Gastroesophageal sphincter (tissue), 4 donors: ENCODE measurements around the gene CREB1. TPM values are rescaled to one million over a fixed set of nuclear protein-coding genes. Genes with fewer than 3 reads are reported as not detected.
"Not testable (repeated sequence)": the region's sequence is repeated elsewhere in the genome, so short reads cannot be mapped to it uniquely, and the experiment has no call there.

Experiments used
- ATAC-seq: fragments of 150-250 bp; one replicate; pipeline ENCODE4 v1.9.1; 2016; ENCODE audit warnings: mild to moderate bottlenecking, moderate library complexity
- H3K27ac ChIP-seq, 4 donors: fragments of 200-600 bp; sonication (generic) in 3 of 4; 1 replicate in 3 of 4; 2 replicates in 1 of 4; pipeline ENCODE4 v1.5.1; 2016 to 2019
- H3K27me3 ChIP-seq: fragments of 200-600 bp; sonication (generic); one replicate; pipeline ENCODE4 v1.5.1; 2019
- H3K36me3 ChIP-seq, 2 donors: fragments of 200-600 bp; sonication (generic); one replicate each; pipeline ENCODE4 v1.5.1; 2019; ENCODE audit warnings: control low read depth in 1 of 2
- H3K4me1 ChIP-seq, 3 donors: fragments of 200-600 bp; sonication (generic); 1 replicate in 2 of 3; 2 replicates in 1 of 3; pipeline ENCODE4 v1.5.1; 2016 to 2019; ENCODE audit warnings: control low read depth in 2 of 3
- H3K4me3 ChIP-seq, 2 donors: fragments of 200-600 bp; sonication (generic); one replicate each; pipeline ENCODE4 v1.5.1; 2019; ENCODE audit warnings: mild to moderate bottlenecking in 1 of 2, moderate library complexity in 1 of 2
- H3K9me3 ChIP-seq, 3 donors: fragments of 200-600 bp; sonication (generic); one replicate each; pipeline ENCODE4 v1.5.1; 2017 to 2019; ENCODE audit warnings: control low read depth in 2 of 3
- CTCF ChIP-seq, 4 experiments: fragments of 200-600 bp in 2 of 4; fragments of 450-650 bp in 2 of 4; sonication (generic) in 1 of 4; IDR thresholded peaks; one replicate each; pipeline ENCODE4 v1.5.1; 2017 to 2019; ENCODE audit warnings: antibody characterized with exemption in 4 of 4, mild to moderate bottlenecking in 2 of 4, moderate library complexity in 2 of 4
- EP300 ChIP-seq: sonication (generic); formaldehyde crosslinking; IDR thresholded peaks from one replicate; pipeline ENCODE4 v1.6.1; 2017; ENCODE audit warnings: antibody characterized with exemption, mild to moderate bottlenecking
- POLR2A ChIP-seq, 2 donors: fragments of 450-650 bp; IDR thresholded peaks; one replicate each; pipeline ENCODE4 v1.6.1; 2017; ENCODE audit warnings: antibody characterized with exemption in 2 of 2, mild to moderate bottlenecking in 2 of 2, moderate library complexity in 1 of 2
- POLR2AphosphoS5 ChIP-seq: sonication (generic); formaldehyde crosslinking; IDR thresholded peaks from one replicate; pipeline ENCODE4 v1.6.1; 2017; ENCODE audit warnings: antibody characterized with exemption
- WGBS, 2 donors: methylation state at CpG; one replicate each; pipeline ENCODE4 v1.1.5; 2018; ENCODE audit warnings: low coverage in 1 of 2; 5-methylcytosine and 5-hydroxymethylcytosine counted together
- total RNA-seq, 4 donors: library from RNA; depleted of rRNA; stranded (reverse); fragments of >200 nt; gene quantifications; one replicate each; pipeline ENCODE4 v1.1.0, GENCODE V29; 2016

CREB1 gene
- total RNA-seq, 4 donors from 2014 or later: 46.0 to 60.2 (median 57.5) TPM

- Histone ChIP-seq H3K27ac (no peak overlapping the region), H3K9me3 (no peaks in the 10 kb centered on the region), H3K36me3 (no peaks in the 10 kb centered on the region), H3K4me1 (no peaks in the 10 kb centered on the region), H3K4me3 (no peak overlapping the region), H3K27me3 (no peaks in the 10 kb centered on the region)
- no peak for TF ChIP-seq POLR2AphosphoS5
- no peak for TF ChIP-seq EP300
- TF ChIP-seq POLR2A (IDR thresholded peaks at IDR 0.05): no peak
- TF ChIP-seq CTCF (IDR thresholded peaks at IDR 0.05): no peak
- no peak for ATAC-seq
- WGBS, 2 donors: 90 to 94% methylated on average over 2 to 3 of the region's 3 CpGs
These were observed 103.9 kb downstream of the CREB1 start for GRCh38 chr2:207633686-207634085.

- H3K4me3 ChIP-seq: no peak overlapping the region
- H3K4me1 ChIP-seq: no peaks in the 10 kb centered on the region
- no peaks in the 10 kb centered on the region for H3K36me3 ChIP-seq
- 83 to 90% methylated on average over 6 to 11 of the region's 11 CpGs for WGBS, 2 donors
- no peaks in the 10 kb centered on the region for H3K9me3 ChIP-seq
- no peak overlapping the region for H3K27ac ChIP-seq
- no peak for ATAC-seq
- no peak for TF ChIP-seq CTCF (IDR thresholded peaks at IDR 0.05)
- TF ChIP-seq POLR2A (IDR thresholded peaks at IDR 0.05): no peak
- no peak for TF ChIP-seq POLR2AphosphoS5
- TF ChIP-seq EP300: no peak
- H3K27me3 ChIP-seq: no peaks in the 10 kb centered on the region
These were observed 105.9 kb downstream of the CREB1 start for GRCh38 chr2:207635468-207636200.

GRCh38 chr2:207639288-207639687 lies 109.5 kb downstream of the CREB1 start:
- not testable (repeated sequence) for H3K4me1 ChIP-seq, H3K27me3 ChIP-seq, H3K4me3 ChIP-seq, ATAC-seq, H3K9me3 ChIP-seq, H3K27ac ChIP-seq, H3K36me3 ChIP-seq
- 93% methylated on average over 3 of the region's 3 CpGs; no CpG with 5 or more reads in 1 of the 2 donors for WGBS, 2 donors

GRCh38 chr2:207640160-207640559 lies 110.4 kb downstream of the CREB1 start:
- Histone ChIP-seq H3K4me3 (no peak overlapping the region), H3K36me3 (no peaks in the 10 kb centered on the region), H3K4me1 (no peaks in the 10 kb centered on the region), H3K9me3 (no peaks in the 10 kb centered on the region), H3K27me3 (no peaks in the 10 kb centered on the region), H3K27ac (no peak overlapping the region)
- ATAC-seq: no peak
- TF ChIP-seq CTCF (IDR thresholded peaks at IDR 0.05) (no peak), POLR2AphosphoS5 (no peak), POLR2A (IDR thresholded peaks at IDR 0.05) (no peak), EP300 (no peak)

GRCh38 chr2:207640661-207641060 lies 110.9 kb downstream of the CREB1 start:
- H3K27me3 ChIP-seq: no peaks in the 10 kb centered on the region
- no peaks in the 10 kb centered on the region for H3K9me3 ChIP-seq
- no peak for ATAC-seq
- no peak for TF ChIP-seq POLR2A (IDR thresholded peaks at IDR 0.05)
- no peak for TF ChIP-seq CTCF (IDR thresholded peaks at IDR 0.05)
- no peak for TF ChIP-seq EP300
- TF ChIP-seq POLR2AphosphoS5: no peak
- WGBS, 2 donors: 50 to 75% methylated on average over 1 of the region's 1 CpG
- no peaks in the 10 kb centered on the region for H3K36me3 ChIP-seq
- H3K4me3 ChIP-seq: no peak overlapping the region
- H3K27ac ChIP-seq: no peak overlapping the region
- no peaks in the 10 kb centered on the region for H3K4me1 ChIP-seq
